Measurements from ENCODE around the gene DMD.
"Not testable (repeated sequence)": the region's sequence is repeated elsewhere in the genome, so short reads cannot be mapped to it uniquely, and the experiment has no call there.

The DMD gene

GRCh38 chrX:31440546-31440945 is 1770.8 kb downstream of the DMD start:
- no peak for DNase-seq (ENCODE audit: low read depth in 2 of 2)

- no peak for DNase-seq (ENCODE audit: low read depth in 2 of 2)
These were observed 1774.9 kb downstream of the DMD start for GRCh38 chrX:31436424-31436823.

- no peak for DNase-seq (ENCODE audit: low read depth in 2 of 2)
These were observed 1775.8 kb downstream of the DMD start for GRCh38 chrX:31435592-31435991.

- DNase-seq (ENCODE audit: low read depth in 2 of 2): no peak
These were observed 1777.5 kb downstream of the DMD start for GRCh38 chrX:31433856-31434255.

GRCh38 chrX:31429915-31430314 is 1781.4 kb downstream of the DMD start:
- no peak for DNase-seq (ENCODE audit: low read depth in 2 of 2)

- no peak for DNase-seq (ENCODE audit: low read depth in 2 of 2)
These were observed 1787.7 kb downstream of the DMD start for GRCh38 chrX:31423609-31424189.

GRCh38 chrX:31421441-31421840 is 1789.9 kb downstream of the DMD start:
- no peak for DNase-seq (ENCODE audit: low read depth in 2 of 2)

GRCh38 chrX:31420711-31421151 is 1790.6 kb downstream of the DMD start:
- no peak for DNase-seq (ENCODE audit: low read depth in 2 of 2)

- DNase-seq (ENCODE audit: low read depth in 2 of 2): no peak
These were observed 1791.0 kb downstream of the DMD start for GRCh38 chrX:31420302-31420701.

GRCh38 chrX:31397119-31397518 is 1814.2 kb downstream of the DMD start:
- no peak for DNase-seq (ENCODE audit: low read depth in 2 of 2)

- no peak for DNase-seq (ENCODE audit: low read depth in 2 of 2)
These were observed 1818.8 kb downstream of the DMD start for GRCh38 chrX:31392513-31392912.

- DNase-seq (ENCODE audit: low read depth in 2 of 2): no peak
These were observed 1822.4 kb downstream of the DMD start for GRCh38 chrX:31388946-31389345.

- no peak for DNase-seq (ENCODE audit: low read depth in 2 of 2)
These were observed 1826.9 kb downstream of the DMD start for GRCh38 chrX:31384471-31384870.

- no peak for DNase-seq (ENCODE audit: low read depth in 2 of 2)
These were observed 1827.4 kb downstream of the DMD start for GRCh38 chrX:31383991-31384390.

GRCh38 chrX:31378973-31379372 is 1832.4 kb downstream of the DMD start:
- DNase-seq (ENCODE audit: low read depth in 2 of 2): not testable (repeated sequence)

GRCh38 chrX:31377821-31378220 is 1833.5 kb downstream of the DMD start:
- not testable (repeated sequence) for DNase-seq (ENCODE audit: low read depth in 2 of 2)

GRCh38 chrX:31376408-31377022 is 1834.8 kb downstream of the DMD start:
- DNase-seq (ENCODE audit: low read depth in 2 of 2): no peak

GRCh38 chrX:31374786-31375185 is 1836.6 kb downstream of the DMD start:
- DNase-seq (ENCODE audit: low read depth in 2 of 2): no peak

- DNase-seq (ENCODE audit: low read depth in 2 of 2): no peak
These were observed 1839.4 kb downstream of the DMD start for GRCh38 chrX:31371956-31372355.

GRCh38 chrX:31367816-31368215 is 1843.5 kb downstream of the DMD start:
- DNase-seq (ENCODE audit: low read depth in 2 of 2): no peak

GRCh38 chrX:31366041-31366440 is 1845.3 kb downstream of the DMD start:
- no peak for DNase-seq (ENCODE audit: low read depth in 2 of 2)

GRCh38 chrX:31356275-31357212 is 1854.8 kb downstream of the DMD start:
- DNase-seq (ENCODE audit: low read depth in 2 of 2): no peak
